Right lobe of liver (tissue), 4 donors: Measurements from ENCODE around the gene LILRB4.

Experiments
- CTCF ChIP-seq, 4 donors: fragments of 200-600 bp in 3 of 4; fragments of 450-650 bp in 1 of 4; IDR thresholded peaks; one replicate each; pipeline versions ENCODE4 v1.5.1 to v1.8.0; 2016 to 2022; ENCODE audit warnings: antibody characterized with exemption in 4 of 4, mild to moderate bottlenecking in 2 of 4
- POLR2A ChIP-seq: fragments of 450-650 bp; IDR thresholded peaks from one replicate; pipeline ENCODE4 v1.6.1; 2017; ENCODE audit warnings: antibody characterized with exemption, mild to moderate bottlenecking
- donor health status: DM: no; HTN: no; CAD: no.
- donor health status: DM: no; HTN: no; CAD: no.
- donor health status: DM: no; HTN: yes; CAD: no.

- no peak for TF ChIP-seq POLR2A
- TF ChIP-seq CTCF (IDR thresholded peaks at IDR 0.05), result no peak
Measured at GRCh38 chr19:54667217-54667616, 4.4 kb downstream of the LILRB4 start.
